T-helper 2 cell treated with Interferon-gamma antibody and Interleukin-4, amounts not matched to agents 5 μg/mL and 100 μg/mL, for 36 hours (primary cell): Measurements from ENCODE around the gene ADGRL2.

ENCODE experiments used
- DNase-seq: peaks from one replicate; pipeline ENCODE4 v3.0.0; 2021; ENCODE audit warnings: low spot score
- H3K27ac Mint-ChIP-seq: one replicate; pipeline ENCODE4 v1.8.0; 2021; ENCODE audit warnings: mild to moderate bottlenecking, mixed read lengths
- H3K27me3 Mint-ChIP-seq: one replicate; pipeline ENCODE4 v1.8.0; 2021; ENCODE audit warnings: low read depth, mixed read lengths
- H3K36me3 Mint-ChIP-seq: one replicate; pipeline ENCODE4 v1.8.0; 2021; ENCODE audit warnings: low read depth, mixed read lengths
- H3K4me1 Mint-ChIP-seq: one replicate; pipeline ENCODE4 v1.8.0; 2021; ENCODE audit warnings: low read depth, mixed read lengths
- H3K4me3 Mint-ChIP-seq: one replicate; pipeline ENCODE4 v1.8.0; 2022; ENCODE audit warnings: mild to moderate bottlenecking, moderate library complexity, mixed read lengths
- H3K9me3 Mint-ChIP-seq: one replicate; pipeline ENCODE4 v1.8.0; 2021; ENCODE audit warnings: mixed read lengths

ADGRL2 gene

DNA sequence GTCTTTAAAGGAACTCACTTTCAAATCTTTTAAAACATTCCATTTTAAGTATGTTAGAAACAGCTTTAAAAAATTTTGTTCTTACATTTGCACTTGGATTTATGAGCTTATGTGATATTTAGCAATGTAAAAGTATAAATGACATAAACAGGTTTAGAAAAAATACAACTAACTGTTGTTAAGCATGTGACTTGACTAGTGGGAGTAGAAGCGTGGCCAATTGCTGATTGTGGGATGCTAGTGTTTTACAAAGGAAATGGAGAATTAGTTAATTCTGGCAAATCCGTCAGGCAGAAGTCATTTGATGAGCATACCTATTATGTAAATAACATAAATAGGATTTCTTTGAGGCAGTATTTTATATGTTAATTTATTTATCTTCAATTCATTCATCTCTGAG, 175.8 kb downstream of the ADGRL2 start:
- Mint-ChIP-seq H3K27me3 (no peaks in the 10 kb centered on the region), H3K36me3 (no peaks in the 10 kb centered on the region), H3K27ac (no peak overlapping the region), H3K9me3 (no peaks in the 10 kb centered on the region), H3K4me1 (no peaks in the 10 kb centered on the region), H3K4me3 (no peak overlapping the region)
- DNase-seq = no peak

DNA sequence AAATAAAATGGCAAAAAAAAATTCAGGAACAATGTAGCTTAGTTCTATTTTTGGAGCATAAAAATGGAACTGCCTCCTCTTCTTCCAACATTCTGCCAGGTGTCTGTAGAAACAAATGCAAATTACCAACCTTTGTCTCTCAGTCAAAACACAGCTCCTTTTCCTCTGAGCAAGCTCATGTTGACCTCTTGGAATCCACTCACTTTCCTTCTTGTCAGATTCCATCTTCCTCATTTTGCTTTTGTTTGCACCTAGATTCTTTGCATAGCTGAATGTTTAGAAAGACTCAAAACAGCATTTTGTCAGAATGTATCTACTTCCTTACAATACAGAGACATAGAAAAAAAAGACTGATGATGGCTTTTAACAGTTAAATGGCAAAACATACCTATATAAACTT, 178.2 kb downstream of the ADGRL2 start:
- H3K36me3 Mint-ChIP-seq = no peaks in the 10 kb centered on the region
- no peak overlapping the region for H3K27ac Mint-ChIP-seq
- H3K4me1 Mint-ChIP-seq = no peaks in the 10 kb centered on the region
- H3K27me3 Mint-ChIP-seq = no peaks in the 10 kb centered on the region
- no peaks in the 10 kb centered on the region for H3K9me3 Mint-ChIP-seq
- no peak overlapping the region for H3K4me3 Mint-ChIP-seq
- no peak for DNase-seq

DNA sequence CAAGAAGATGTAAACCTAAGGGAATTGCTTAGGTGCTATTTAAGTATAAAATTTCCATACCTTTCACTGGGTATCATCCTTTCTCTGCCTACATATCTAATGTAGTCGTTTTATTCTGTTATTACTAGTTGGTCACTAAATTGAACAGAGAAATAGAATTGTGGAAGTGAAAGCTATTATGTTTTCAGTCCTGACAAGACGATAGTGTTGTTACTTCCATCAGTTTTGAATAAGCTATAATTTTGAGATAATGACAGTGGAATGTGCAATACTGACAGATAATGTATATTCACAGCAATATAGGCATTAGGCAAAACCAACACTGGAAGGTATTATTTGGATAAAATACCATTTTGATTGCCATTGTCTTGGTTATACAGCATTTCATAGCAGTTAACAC, 181.8 kb downstream of the ADGRL2 start:
- no peaks in the 10 kb centered on the region for H3K36me3 Mint-ChIP-seq
- no peak overlapping the region for H3K4me3 Mint-ChIP-seq
- no peak for DNase-seq
- no peaks in the 10 kb centered on the region for H3K27me3 Mint-ChIP-seq
- no peak overlapping the region for H3K27ac Mint-ChIP-seq
- no peaks in the 10 kb centered on the region for H3K4me1 Mint-ChIP-seq
- H3K9me3 Mint-ChIP-seq = no peaks in the 10 kb centered on the region

DNA sequence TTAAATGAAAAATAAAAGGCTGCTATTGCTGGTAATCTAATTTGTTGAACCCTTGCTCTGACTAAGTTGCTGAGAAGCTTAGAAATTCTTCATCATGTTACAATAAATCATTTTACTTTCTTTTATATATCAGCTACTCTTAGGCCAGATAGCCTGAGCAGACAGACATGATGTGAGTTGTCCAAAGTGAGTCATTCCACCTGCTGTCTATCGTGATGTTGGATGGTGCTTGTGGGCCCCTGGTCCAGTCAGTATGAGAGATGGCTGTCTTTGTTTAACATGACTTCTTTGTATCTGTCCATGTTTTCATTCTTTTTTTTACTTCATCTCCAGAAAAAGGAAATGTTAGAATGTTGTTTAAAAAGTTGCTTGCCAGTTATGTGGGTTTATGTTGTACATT, 188.8 kb downstream of the ADGRL2 start:
- no peak overlapping the region for H3K4me3 Mint-ChIP-seq
- no peak overlapping the region for H3K27ac Mint-ChIP-seq
- no peaks in the 10 kb centered on the region for H3K27me3 Mint-ChIP-seq
- H3K9me3 Mint-ChIP-seq = no peaks in the 10 kb centered on the region
- no peaks in the 10 kb centered on the region for H3K4me1 Mint-ChIP-seq
- no peaks in the 10 kb centered on the region for H3K36me3 Mint-ChIP-seq
- DNase-seq = no peak

- H3K36me3 Mint-ChIP-seq = no peaks in the 10 kb centered on the region
- H3K9me3 Mint-ChIP-seq = no peaks in the 10 kb centered on the region
- H3K4me3 Mint-ChIP-seq = no peak overlapping the region
- H3K27me3 Mint-ChIP-seq = no peaks in the 10 kb centered on the region
- no peak for DNase-seq
- H3K4me1 Mint-ChIP-seq = no peaks in the 10 kb centered on the region
- no peak overlapping the region for H3K27ac Mint-ChIP-seq
Measured at GRCh38 chr1:81990241-81990640, 189.5 kb downstream of the ADGRL2 start.

GRCh38 chr1:81998165-81998564, 197.4 kb downstream of the ADGRL2 start:
- no peak overlapping the region for H3K4me3 Mint-ChIP-seq
- no peaks in the 10 kb centered on the region for H3K27me3 Mint-ChIP-seq
- H3K27ac Mint-ChIP-seq = no peak overlapping the region
- H3K9me3 Mint-ChIP-seq = no peaks in the 10 kb centered on the region
- H3K4me1 Mint-ChIP-seq = no peaks in the 10 kb centered on the region
- no peaks in the 10 kb centered on the region for H3K36me3 Mint-ChIP-seq
- DNase-seq = no peak

GRCh38 chr1:81999364-81999763, 198.6 kb downstream of the ADGRL2 start:
- no peaks in the 10 kb centered on the region for H3K9me3 Mint-ChIP-seq
- H3K27me3 Mint-ChIP-seq = no peaks in the 10 kb centered on the region

GRCh38 chr1:82000221-82000620, 199.5 kb downstream of the ADGRL2 start:
- no peak for DNase-seq
- no peaks in the 10 kb centered on the region for H3K9me3 Mint-ChIP-seq
- H3K4me1 Mint-ChIP-seq = no peaks in the 10 kb centered on the region
- no peaks in the 10 kb centered on the region for H3K27me3 Mint-ChIP-seq
- H3K4me3 Mint-ChIP-seq = no peak overlapping the region
- no peaks in the 10 kb centered on the region for H3K36me3 Mint-ChIP-seq
- H3K27ac Mint-ChIP-seq = no peak overlapping the region

More at GRCh38 chr1:81999364-81999763, 198.6 kb downstream of the ADGRL2 start:
- no peak overlapping the region for H3K27ac Mint-ChIP-seq
- no peak overlapping the region for H3K4me3 Mint-ChIP-seq
- H3K4me1 Mint-ChIP-seq = no peaks in the 10 kb centered on the region
- no peak for DNase-seq
- no peaks in the 10 kb centered on the region for H3K36me3 Mint-ChIP-seq

DNA sequence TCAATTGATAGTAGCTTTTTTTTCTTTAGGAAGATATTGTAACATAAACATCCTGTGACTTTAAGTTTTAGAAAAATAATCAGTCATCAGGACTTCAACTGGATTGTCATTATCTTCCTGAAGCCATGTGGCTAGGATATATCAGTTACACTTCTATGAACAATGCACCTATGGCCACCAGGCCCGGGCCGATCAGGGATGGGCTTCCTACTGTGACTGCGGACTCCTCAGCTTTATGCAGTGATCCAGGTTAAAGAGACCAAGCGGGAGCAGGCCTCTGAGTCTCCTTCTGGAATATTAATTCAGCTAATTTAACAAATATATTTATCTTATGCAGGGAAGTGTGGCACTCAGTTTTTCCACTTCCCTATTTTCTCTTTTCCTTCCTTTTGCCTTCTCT, 200.6 kb downstream of the ADGRL2 start:
- Mint-ChIP-seq H3K36me3 (no peaks in the 10 kb centered on the region), H3K27me3 (no peaks in the 10 kb centered on the region), H3K9me3 (no peaks in the 10 kb centered on the region), H3K27ac (no peak overlapping the region), H3K4me3 (no peak overlapping the region), H3K4me1 (no peaks in the 10 kb centered on the region)
- no peak for DNase-seq

- Mint-ChIP-seq H3K27me3 (no peaks in the 10 kb centered on the region), H3K36me3 (no peaks in the 10 kb centered on the region), H3K4me1 (no peaks in the 10 kb centered on the region), H3K4me3 (no peak overlapping the region), H3K27ac (no peak overlapping the region), H3K9me3 (no peaks in the 10 kb centered on the region)
- DNase-seq = no peak
Measured at GRCh38 chr1:82007804-82008203, 207.1 kb downstream of the ADGRL2 start.

GRCh38 chr1:82013702-82014101, 213.0 kb downstream of the ADGRL2 start:
- no peaks in the 10 kb centered on the region for H3K27me3 Mint-ChIP-seq
- H3K36me3 Mint-ChIP-seq = no peaks in the 10 kb centered on the region
- no peak overlapping the region for H3K27ac Mint-ChIP-seq
- no peak overlapping the region for H3K4me3 Mint-ChIP-seq
- DNase-seq = no peak
- H3K9me3 Mint-ChIP-seq = no peaks in the 10 kb centered on the region
- no peaks in the 10 kb centered on the region for H3K4me1 Mint-ChIP-seq

DNA sequence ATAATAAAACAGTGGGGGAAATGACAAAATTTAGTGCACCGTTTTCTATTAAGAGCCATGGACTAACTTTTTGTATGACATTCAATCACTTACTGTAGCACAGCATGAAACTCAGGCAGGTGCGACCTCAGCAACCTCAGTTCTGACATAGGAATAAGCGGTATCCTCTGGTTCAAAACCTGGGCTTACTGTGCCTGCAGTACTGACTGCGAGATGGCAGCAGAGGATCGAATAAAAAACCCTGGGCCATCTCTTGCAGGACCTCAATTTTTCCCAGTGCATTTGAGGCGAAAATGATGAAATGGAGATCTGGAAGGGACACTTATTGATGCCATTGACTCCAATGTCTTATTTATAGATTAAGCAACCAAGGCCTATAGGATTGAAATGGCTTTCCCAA, 214.7 kb downstream of the ADGRL2 start:
- Mint-ChIP-seq H3K27me3 (no peaks in the 10 kb centered on the region), H3K9me3 (no peaks in the 10 kb centered on the region), H3K27ac (no peak overlapping the region)

GRCh38 chr1:82018319-82018718, 217.6 kb downstream of the ADGRL2 start:
- no peak for DNase-seq
- no peaks in the 10 kb centered on the region for H3K27me3 Mint-ChIP-seq
- H3K4me1 Mint-ChIP-seq = no peaks in the 10 kb centered on the region
- peaks cover 4% of the 10 kb centered on the region for H3K9me3 Mint-ChIP-seq
- no peaks in the 10 kb centered on the region for H3K36me3 Mint-ChIP-seq
- no peak overlapping the region for H3K4me3 Mint-ChIP-seq
- H3K27ac Mint-ChIP-seq = no peak overlapping the region

More for the DNA sequence above, 214.7 kb downstream of the ADGRL2 start:
- no peaks in the 10 kb centered on the region for H3K36me3 Mint-ChIP-seq
- H3K4me1 Mint-ChIP-seq = no peaks in the 10 kb centered on the region
- H3K4me3 Mint-ChIP-seq = no peak overlapping the region
- DNase-seq = no peak

- Mint-ChIP-seq H3K4me3 (no peak overlapping the region), H3K27ac (no peak overlapping the region), H3K27me3 (no peaks in the 10 kb centered on the region), H3K9me3 (peaks cover 4% of the 10 kb centered on the region), H3K4me1 (no peaks in the 10 kb centered on the region), H3K36me3 (no peaks in the 10 kb centered on the region)
- DNase-seq = no peak
Measured at GRCh38 chr1:82019508-82019907, 218.8 kb downstream of the ADGRL2 start.

DNA sequence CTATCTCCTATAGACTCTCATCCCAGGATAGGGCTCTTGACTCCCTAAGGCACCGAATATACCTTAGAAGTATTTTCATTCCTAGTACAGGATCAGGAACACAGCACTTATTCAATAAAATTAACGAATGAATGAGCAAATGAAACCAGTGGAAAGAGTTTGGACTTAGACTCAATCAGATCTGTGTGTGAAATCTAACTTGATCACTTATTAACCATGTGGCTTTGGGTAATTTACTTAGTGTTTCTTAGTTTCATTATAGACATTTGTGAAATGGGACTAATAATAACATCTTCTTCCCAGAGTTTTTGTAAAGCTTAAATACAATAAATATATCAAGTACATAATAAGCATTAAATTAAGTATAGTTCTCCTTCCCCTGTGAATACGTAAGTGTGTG, 230.1 kb downstream of the ADGRL2 start:
- H3K27me3 Mint-ChIP-seq = no peaks in the 10 kb centered on the region
- H3K36me3 Mint-ChIP-seq = no peaks in the 10 kb centered on the region
- no peak for DNase-seq
- H3K27ac Mint-ChIP-seq = no peak overlapping the region
- H3K4me3 Mint-ChIP-seq = no peak overlapping the region
- no peaks in the 10 kb centered on the region for H3K4me1 Mint-ChIP-seq
- H3K9me3 Mint-ChIP-seq = no peaks in the 10 kb centered on the region
